HG03565 (cell line): Measurements from ENCODE around the gene NBL1.
"Not testable (repeated sequence)": the region's sequence is repeated elsewhere in the genome, so short reads cannot be mapped to it uniquely, and the experiment has no call there.

Source experiments
- ATAC-seq: cut with Tn5 transposase; IDR thresholded peaks from one replicate; pipeline ENCODE4 v1.9.1; 2021; ENCODE audit warnings: mild to moderate bottlenecking, moderate library complexity; ENCODE audit not compliant: unreplicated experiment

Gene NBL1

DNA sequence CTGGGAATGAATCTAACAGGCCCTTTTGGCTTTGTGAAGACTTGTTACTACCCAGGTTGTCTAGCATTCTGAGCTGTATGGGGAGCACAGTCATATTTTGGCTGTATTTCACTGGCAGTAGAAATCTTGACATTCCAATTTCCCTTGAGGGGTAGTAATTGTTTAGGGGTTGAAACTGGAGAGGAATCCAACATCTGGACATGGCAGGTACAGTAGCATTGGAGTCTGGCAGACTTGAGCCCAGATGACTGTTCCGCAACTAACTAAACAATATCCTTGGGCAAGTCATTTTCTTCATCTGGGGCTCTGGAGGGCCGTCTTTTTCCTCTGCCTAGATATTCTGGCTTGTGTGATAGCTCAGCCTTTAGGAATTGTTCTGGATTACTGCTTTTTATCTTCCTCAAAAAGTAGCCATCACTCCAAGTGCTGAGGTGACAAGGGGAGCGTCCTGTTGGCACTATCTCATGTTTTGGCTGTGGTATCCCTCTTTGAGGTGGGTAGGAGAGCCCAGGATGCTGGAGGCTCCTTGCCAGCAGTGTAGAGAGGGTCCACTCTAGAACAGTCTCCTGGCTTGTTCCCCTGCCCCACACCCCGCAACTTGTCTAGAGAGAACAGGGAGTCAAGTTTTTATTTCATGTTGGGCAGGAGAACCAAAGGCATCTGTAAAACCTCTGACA is 22.7 kb upstream of the NBL1 start:
- ATAC-seq: no peak

DNA sequence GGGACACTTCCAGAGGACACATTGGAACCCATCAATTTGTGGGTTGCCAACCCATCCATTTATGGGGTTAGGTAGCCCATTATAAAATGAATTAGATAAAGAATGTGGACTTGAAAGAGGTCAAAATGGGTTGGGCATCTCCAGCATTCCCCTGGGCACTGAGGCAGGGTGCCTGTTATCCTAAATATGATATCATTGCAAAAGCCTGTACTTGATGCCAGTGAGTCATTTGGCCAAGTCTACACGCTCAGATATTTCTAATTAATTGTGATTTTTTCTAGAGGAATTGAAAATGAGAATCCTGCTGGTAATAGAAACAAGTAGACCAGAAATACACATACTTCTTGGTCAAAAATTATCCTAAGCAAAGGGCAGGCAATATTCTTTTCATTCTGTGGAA is 21.9 kb upstream of the NBL1 start:
- ATAC-seq: no peak

DNA sequence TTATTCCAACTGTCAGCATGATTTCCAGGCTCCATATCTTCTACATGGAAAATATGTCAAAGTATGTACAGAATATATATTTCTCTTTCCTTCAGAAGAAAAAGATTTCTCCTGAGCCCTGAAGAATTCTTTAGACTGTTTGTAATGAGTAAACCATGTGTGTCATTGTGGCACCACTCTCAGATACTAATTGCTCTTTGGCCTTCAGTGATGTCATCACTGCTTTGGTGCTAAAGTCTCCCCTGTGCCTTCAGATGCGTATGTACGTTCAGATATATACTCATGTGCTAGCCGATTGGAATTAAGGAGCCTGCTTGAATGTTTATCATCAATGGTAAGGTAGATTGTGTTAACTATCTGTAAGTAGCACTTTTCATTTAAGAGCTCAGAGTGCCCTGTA is 20.6 kb upstream of the NBL1 start:
- ATAC-seq: no peak

DNA sequence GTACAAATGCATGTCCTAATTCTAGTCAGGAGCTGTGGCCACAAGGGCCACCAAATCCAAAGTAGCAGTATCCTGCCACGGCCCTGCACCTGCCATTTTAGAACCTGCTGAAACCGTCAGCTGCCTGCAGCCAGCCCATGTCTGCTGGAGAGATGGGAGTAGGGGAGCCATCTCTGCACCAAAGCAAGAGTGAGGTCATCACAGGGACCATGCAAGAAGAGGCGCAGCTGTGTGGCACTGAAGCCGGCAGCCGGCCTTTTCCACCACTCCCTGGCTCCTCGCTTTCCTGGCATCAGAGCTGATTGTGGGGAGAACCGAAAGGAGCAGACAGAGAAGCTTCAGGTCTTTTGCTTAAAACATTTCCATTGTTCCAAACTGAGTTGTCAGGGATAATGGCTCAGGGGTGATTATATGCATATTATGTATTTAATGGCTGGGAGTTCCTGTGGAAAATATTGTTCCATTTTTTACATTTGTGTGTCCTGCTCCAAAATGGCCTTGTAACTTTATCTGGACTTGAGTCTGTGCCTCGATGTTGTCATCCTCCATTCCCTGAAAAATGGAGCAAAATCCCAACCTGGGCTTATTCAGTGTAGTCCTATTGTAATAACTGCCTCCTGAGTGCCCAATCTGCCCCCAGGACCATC is 18.7 kb upstream of the NBL1 start:
- no peak for ATAC-seq

DNA sequence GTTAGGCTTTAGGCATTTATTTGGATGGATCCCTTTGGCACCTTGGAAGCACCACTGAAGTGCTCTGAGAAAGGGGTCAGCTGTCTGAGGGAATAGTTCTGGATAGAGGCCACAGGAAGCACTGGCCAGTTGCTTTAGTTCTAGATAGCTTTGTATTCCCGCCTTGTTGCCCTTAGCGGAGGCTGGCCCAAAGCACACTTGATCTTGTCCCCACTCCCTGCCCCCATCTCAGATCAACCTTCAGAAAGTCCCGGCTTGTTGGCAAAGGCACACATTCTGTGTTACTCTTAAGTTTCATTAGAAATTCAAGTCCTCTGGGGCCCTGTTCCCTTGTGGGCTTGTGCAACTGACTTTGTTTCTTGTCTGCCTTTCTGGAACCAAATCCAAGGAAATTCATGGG is 15.2 kb upstream of the NBL1 start:
- ATAC-seq: no peak

DNA sequence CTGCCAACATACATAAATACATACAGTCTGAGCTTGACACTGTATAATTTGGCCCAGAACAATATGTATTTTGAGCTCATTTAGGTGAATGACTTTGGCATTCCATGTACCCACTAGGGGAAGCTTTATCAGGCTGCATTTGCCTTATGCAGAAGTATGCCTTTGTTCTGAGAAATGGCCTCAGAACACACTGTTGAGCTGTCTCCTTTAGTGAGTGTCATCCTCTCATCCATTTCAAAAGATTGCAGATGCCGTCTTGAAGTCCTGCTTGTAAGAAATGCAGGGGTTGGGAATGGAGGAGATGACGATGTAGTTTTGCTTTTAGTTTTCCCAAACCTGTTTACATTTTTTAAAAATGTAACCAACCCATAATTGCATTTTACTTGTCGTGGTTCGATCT is 14.8 kb upstream of the NBL1 start:
- ATAC-seq: no peak

DNA sequence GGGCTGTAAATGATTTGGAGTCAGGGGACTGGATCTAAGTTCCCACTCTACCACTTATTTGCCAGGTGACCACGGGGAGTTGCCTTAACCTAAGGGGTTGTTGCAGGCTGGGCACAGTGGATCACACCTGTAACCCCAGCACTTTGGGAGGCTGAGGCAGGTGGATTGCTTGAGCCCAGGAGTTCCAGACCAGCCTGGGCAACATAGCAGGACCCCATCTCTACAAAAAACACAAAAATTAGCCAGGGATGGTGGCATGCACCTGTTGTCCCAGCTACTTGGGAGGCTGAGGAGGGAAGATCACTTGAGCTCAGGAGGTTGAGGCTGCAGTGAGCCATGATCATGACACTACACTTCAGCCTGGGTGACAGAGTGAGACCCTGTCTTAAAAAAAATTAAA is 13.9 kb upstream of the NBL1 start:
- not testable (repeated sequence) for ATAC-seq

DNA sequence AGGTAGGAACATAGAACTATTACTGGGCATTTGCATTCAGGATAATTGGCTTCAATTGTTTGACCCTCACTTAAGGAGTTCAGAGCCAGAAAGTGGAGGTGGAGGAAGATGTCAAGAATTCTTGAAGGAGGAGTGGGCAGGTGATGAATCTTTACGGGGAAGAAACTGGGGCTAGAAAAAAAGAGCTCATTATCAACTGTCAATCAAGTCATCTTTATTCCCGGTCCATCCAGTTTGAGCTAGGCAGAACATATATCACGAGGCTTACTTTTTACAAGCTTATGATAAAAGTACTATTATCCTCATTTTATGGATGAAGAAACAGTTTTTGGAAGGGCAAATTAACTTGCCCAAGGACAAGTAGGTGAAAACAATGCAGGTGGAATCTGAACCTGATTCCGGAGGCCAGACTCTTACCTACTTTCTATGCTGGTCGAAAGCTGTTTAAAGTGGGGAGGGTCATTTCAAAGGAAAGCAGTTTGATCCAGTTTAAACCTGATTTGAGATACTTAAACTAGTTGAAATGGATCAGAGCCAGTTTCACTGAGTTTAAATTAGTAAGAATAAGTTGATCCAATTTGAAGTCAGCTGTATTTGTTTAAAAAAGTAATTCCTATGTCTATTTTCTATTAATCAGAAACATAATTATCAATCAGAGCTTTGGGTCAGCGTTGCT is 13.3 kb upstream of the NBL1 start:
- ATAC-seq: no peak

DNA sequence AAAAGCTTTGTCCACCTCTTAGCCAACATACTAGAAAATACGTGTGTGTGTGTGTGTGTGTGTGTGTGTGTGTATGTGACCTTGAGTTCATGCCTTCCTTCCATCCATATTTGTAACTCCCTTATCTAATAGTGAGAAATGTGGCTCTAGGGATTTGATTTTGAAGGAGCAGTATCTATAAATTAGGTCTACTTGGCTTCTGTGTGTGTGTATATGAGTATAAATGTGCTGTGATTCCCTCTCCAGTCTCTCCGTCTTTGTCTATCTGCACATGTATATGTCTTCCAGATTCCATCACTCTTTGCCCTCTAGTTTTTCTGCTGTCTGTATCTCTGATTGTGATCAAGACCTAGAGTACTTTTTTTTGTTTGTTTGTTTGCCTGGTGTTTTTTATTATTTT is 11.9 kb upstream of the NBL1 start:
- no peak for ATAC-seq

DNA sequence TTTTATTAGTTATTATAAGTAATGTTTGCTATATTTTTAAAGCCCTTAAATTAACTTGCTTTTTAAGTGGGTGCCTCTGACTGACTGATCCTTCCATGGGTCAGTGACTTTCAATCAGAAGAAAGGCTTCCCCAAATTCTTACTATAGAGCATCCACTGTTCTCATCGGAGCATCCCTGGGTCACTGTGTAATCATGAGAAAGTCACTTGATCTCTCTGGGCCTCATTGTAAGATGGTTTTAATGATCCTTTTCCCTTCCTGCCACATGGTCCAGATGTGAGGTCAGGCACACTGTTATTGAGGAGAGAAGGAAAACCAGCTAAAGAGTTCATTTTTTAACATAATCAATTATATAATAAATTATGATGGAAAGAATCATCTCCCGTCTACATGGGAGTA is 11.0 kb upstream of the NBL1 start:
- ATAC-seq: no peak

DNA sequence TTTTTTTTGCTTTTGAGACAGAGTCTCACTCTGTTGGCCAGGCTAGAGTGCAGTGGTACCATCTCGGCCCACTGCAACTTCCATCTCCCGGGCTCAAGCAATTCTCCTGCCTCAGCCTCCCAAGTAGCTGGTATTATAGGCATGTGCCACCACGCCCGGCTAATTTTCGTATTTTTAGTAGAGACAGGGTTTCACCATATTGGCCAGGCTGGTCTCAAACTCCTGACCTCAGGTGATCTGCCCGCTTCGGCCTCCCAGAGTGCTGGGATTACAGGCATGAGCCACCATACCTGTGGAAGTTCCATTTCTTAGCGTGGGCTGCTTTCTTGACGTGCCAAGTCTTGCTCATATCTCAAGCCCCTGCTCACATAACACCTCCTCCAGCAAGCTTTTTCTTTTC is 9.0 kb upstream of the NBL1 start:
- ATAC-seq: not testable (repeated sequence)

DNA sequence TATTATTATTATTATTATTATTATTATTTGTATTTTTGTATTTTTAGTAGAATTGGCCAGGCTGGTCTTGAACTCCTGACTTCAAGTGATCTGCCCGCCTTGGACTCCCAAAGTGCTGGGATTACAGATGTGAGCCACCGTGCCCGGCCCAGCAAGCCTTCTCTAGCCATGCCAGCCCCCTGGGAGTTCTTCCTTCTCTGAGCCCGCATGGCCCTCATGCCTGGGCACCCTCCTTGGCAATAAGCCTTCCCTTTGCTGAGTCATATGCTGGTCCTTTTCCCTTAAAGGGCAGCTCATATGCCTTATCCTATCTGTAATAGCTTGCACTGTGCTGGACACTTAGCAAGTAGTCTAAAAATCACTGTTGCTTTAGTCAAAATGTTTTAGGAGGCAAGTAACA is 8.5 kb upstream of the NBL1 start:
- no peak for ATAC-seq

DNA sequence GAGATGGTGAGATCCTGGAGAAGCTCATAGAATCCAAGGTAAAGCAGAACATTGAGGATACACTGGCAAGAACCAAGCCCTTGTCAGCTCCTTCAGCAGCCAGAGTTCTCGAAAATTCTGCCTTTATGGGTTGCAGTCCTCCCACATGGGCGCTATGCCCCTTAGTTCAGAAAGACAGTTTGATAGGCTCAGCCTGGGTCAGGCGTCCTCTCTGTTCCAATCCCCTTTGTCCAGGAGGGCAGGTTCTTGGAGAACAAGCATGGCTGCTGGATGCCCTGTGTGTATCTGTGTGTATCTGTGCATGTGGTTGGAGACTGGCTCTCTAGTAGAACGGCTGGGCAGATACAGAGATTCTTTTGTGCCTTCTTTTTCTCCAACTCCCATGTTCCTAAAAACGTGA is 8.0 kb upstream of the NBL1 start:
- ATAC-seq: no peak

DNA sequence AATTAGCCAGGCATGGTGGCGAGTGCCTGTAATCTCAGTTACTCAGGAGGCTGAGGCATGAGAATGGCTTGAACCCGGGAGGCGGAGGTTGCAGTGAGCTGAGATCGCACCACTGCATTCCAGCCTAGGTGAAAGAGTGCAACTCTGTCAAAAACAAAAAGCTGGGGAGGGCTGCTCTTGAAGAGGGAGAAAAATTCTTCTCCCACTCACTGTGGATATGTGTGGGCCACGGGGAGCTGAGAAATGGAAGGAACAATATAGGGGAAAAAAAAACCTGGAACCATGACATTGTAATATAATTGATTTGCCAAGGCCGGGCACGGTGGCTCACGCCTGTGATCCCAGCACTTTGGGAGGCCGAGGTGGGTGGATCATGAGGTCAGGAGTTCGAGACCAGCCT is 7.4 kb upstream of the NBL1 start:
- ATAC-seq: not testable (repeated sequence)

DNA sequence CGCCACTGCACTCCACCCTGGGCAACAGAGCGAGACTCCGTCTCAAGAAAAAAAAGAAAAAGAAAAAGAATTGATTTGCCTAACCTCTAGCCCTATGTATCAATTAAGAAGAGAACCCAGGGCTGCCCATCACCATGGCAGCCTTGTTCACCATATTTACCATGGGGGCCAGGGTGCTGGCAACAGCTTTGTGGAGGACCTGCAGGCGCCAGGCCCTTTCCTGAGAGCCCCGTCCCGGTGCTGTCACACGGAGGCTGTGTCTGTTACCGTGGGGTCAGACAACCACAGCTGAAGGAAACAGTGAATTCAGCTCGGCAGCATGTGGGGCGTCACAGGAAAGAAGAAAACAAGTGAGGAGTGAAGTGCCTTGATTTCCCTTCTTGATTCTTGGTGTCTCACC is 6.5 kb upstream of the NBL1 start:
- ATAC-seq: no peak

DNA sequence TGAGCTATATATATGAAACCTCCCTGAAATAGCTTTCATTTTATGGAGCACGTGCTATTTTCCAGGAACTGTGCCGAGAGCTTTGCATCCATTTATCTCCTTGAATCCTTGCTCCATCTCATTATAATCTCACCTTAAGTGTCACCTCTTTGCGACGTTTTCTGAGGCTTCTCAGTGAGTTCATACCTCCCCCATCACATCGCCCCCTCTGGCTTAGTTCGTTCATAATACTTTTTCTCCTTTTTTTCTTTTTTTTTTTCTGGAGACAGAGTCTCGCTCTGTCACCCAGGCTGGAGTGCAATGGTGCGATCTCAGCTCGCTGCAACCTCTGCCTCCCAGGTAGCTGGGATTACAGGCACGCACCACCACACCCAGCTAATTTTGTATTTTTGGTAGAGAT is 4.9 kb upstream of the NBL1 start:
- ATAC-seq: not testable (repeated sequence)

DNA sequence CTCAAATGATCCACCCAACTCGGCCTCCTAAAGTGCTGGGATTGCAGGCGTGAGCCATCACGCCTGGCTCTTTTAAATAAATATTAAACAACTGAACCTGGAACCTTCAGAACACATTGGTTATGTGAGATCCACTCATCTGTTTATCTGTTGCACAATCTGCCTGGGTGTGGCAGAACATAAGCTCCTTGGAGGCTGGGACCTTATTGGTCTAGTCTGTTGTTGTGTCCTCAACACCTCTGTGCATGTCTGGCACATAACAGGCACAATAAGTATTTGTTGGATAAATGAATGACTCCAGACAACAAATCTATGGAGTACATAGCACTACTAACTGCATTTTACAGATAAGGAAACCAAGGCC is 4.1 kb upstream of the NBL1 start:
- ATAC-seq: no peak

DNA sequence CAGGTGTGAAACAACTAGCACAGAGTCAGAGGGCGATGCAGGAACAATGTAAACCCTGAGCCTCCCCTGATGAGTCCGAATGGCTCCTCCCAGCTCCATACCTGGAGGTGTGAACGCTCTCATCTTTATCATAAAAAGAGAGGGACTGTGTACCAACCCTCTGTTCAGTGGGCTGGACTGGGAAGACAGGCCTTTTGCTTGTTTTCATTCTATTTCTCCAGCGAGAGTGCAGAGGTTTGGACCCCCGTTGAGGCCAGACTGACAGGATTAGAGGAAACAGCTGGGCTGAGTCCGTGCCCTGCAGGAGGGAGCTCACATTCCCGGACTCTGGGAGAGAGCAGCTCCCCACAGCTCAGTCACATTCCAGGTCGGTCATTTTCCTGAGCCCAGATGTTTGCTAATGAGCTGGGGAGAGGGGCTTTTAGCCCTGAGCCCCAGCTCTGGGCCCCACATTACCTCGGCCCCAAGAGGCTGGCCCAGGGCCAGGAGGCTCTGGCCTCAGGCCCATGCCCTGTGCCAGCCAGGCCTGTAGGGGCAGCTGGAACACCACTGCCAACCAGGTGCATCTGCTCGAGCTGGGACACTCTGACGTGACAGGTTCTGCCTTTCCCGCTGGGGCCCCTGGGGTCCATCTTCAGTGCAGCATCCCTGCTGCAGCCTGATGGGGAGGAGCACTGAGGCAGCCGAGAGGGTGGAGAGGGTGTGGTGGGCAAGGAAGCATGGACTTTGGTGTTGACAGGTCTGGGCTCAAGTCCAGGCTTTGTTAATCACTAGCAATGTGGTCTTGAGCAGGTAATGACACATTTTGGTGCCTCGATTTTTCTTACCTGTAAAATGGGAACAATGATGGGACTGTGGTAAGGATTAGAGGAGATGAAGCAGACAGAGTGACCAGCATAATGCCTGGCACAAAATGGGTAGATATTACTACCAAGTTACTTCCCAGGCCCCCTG is 3.5 kb upstream of the NBL1 start:
- no peak for ATAC-seq

DNA sequence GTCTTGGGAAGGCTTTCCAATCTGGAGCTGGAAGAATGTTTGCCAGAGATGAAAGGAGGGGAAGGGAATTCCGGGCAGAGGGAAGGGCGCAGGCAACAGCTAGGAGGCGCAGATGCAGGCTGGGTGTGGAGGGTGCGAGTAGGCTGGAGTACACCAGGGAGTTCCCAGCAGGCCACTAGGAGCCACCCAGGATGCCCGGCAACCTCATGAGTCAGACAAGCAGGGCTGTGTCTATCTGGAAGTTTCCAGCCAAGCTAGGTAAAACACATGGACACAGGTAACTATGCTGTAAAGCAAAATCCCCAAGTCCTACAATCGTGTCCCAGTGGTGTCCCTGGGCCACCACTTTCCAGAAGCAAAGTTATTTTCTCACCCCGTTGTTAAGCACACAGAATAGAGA is 990 bp upstream of the NBL1 start:
- ATAC-seq: no peak

DNA sequence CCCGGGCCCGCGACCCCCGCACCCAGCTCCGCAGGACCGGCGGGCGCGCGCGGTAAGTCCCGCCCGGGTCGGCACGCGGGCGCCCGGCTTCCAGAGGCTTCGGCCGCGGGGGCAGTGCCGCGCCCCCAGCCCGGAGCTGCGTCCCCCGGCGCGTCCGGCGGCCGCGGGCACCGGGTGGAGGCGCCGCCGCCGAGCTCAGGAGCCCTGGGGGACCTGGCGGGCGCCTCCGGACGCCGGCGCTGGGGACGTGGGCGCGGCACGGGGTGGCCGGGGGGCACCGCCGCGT is 227 bp downstream of the NBL1 start:
- no peak for ATAC-seq

DNA sequence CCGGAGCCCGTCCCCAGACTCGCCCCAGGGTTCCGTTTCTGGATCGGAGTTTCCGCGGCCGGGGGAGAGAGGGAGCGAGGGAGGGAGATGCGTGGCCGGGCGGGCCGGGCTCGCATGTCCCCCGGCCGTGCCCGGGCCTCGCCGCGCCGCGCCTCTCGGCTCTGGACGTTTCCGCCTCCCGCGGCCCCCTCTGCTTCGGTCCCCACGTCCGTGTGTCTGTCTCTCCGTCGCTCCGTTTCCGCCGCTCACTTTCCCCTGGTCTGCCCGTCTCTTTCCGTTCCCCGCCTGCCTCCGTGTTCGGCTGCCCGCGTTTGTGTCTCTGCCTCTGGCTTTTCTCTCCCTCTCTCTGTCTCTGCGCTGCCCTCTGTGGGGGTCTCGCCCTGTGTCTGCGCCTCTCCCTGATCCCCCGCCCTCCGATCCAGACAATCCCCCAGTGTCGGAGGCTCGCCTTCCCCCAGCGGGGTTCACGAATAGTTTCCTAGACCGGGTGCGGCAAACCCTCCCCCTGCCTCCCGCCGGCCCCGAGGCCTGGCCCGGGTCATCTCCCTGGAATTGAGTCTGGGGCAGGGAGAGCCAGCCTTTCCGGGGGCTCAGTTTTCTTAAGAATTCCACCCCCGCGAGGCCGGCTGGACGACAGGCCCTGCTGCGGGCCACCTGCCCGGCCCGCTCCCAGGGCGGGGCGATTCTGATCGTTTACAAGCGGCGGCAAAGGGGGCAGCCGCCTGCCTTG is 735 bp downstream of the NBL1 start:
- ATAC-seq: no peak
